ENCODE data around the gene MYB. TPM values are rescaled to one million over a fixed set of nuclear protein-coding genes. Genes with fewer than 3 reads are reported as not detected.

Gene MYB
- total RNA-seq, 1 experiment from 2014 or later, result 8.3 TPM

DNA sequence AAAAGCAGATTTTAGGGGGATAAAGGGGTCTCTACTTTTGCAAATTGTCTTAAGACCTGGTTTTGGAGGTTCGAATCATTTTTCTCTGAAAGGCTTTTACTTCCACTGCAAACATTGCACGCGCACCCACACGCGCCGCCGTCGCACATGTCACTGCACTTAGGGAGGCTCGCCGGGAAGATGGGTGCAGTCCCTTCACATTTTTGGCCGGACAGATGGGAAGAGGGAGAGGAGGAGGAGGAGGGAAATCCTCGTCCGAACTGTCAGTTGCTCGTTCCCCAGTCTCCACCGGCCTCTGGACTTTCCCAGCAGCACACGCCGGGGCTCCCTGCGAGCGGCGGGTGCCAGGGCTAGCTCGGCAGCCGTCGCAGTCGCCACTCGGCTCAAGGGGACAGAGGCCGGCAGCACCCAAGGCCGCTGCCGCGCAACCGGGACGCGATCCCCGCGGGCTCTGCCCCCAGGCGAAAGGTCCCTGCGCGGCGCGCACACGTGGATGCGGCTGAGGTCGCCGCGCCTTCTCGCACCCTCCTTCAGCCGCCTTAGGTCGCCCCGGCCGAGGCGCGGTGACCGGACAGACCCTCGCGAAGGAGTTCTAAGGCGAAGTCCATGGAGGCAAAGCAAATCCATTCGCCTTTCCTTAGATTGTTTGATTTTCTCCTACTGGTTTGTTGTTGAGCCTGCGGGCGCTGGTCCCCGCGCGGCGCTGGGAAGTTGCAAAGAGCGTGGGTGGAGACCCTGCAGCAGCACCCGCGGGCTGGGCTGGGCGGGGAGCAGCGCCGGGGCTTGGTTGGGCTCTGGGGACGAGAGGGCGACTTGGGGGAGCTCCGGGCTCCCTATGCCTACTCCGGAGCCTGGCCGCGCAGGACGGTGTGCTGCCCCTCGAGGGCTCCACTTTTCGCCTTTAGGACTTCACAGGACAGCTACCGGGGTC, 1.2 kb downstream of the MYB start:
- BruUV-seq (replicated peaks), result no TSS peak
- ChIA-PET POLR2A (ENCODE audit: low non-redundant PET) (interaction anchor here (0.6 kb wide), 1 partner anchor 531 kb away, joined by 3 read pairs; no protein-coding TSS in a partner anchor), CTCF (no interaction called here)
- Histone ChIP-seq H3K27me3 (replicated peaks; ENCODE audit: insufficient read depth, low read depth, low read length, poor library complexity) (no peaks in the 10 kb centered on the region), H3K4me1 (ENCODE audit: insufficient read depth, low read length, poor library complexity, severe bottlenecking) (no peaks in the 10 kb centered on the region), H3K27ac (ENCODE audit: low read depth, low read length, poor library complexity, severe bottlenecking) (no peak overlapping the region), H3K4me3 (ENCODE audit: low read depth, low read length, poor library complexity, severe bottlenecking) (peak overlapping the region; percentile 57), H3K36me3 (ENCODE audit: insufficient read depth, low read length, poor library complexity, severe bottlenecking) (peaks cover 3% of the 10 kb centered on the region), H3K9me3 (ENCODE audit: low read depth, low read length, poor library complexity, severe bottlenecking) (no peaks in the 10 kb centered on the region)
- peak; percentile 48 for DNase-seq (ENCODE audit: low spot score)
- no peak for TF ChIP-seq EZH2 (IDR thresholded peaks at IDR 0.05; ENCODE audit: borderline replicate concordance, low read depth, low read length, poor library complexity, severe bottlenecking)
- intact Hi-C loops (cut with micrococcal nuclease; ENCODE audit: unreplicated experiment), result no loop called here

GRCh38 chr6:135183002-135183531, 2.0 kb downstream of the MYB start:
- BruUV-seq (replicated peaks), result no TSS peak
- Histone ChIP-seq H3K36me3 (ENCODE audit: insufficient read depth, low read length, poor library complexity, severe bottlenecking) (peaks cover 3% of the 10 kb centered on the region), H3K27me3 (replicated peaks; ENCODE audit: insufficient read depth, low read depth, low read length, poor library complexity) (no peaks in the 10 kb centered on the region), H3K4me3 (ENCODE audit: low read depth, low read length, poor library complexity, severe bottlenecking) (peak overlapping the region; percentile 57), H3K27ac (ENCODE audit: low read depth, low read length, poor library complexity, severe bottlenecking) (no peak overlapping the region), H3K9me3 (ENCODE audit: low read depth, low read length, poor library complexity, severe bottlenecking) (no peaks in the 10 kb centered on the region), H3K4me1 (ENCODE audit: insufficient read depth, low read length, poor library complexity, severe bottlenecking) (no peaks in the 10 kb centered on the region)
- DNase-seq (ENCODE audit: low spot score), result no peak
- intact Hi-C loops (cut with micrococcal nuclease; ENCODE audit: unreplicated experiment), result no loop called here
- TF ChIP-seq CTCF (conservative IDR thresholded peaks at IDR 0.05; ENCODE audit: low read depth, low read length) (no peak), EZH2 (IDR thresholded peaks at IDR 0.05; ENCODE audit: borderline replicate concordance, low read depth, low read length, poor library complexity, severe bottlenecking) (no peak)
- ChIA-PET POLR2A (ENCODE audit: low non-redundant PET) (no interaction called here), CTCF (no interaction called here)

DNA sequence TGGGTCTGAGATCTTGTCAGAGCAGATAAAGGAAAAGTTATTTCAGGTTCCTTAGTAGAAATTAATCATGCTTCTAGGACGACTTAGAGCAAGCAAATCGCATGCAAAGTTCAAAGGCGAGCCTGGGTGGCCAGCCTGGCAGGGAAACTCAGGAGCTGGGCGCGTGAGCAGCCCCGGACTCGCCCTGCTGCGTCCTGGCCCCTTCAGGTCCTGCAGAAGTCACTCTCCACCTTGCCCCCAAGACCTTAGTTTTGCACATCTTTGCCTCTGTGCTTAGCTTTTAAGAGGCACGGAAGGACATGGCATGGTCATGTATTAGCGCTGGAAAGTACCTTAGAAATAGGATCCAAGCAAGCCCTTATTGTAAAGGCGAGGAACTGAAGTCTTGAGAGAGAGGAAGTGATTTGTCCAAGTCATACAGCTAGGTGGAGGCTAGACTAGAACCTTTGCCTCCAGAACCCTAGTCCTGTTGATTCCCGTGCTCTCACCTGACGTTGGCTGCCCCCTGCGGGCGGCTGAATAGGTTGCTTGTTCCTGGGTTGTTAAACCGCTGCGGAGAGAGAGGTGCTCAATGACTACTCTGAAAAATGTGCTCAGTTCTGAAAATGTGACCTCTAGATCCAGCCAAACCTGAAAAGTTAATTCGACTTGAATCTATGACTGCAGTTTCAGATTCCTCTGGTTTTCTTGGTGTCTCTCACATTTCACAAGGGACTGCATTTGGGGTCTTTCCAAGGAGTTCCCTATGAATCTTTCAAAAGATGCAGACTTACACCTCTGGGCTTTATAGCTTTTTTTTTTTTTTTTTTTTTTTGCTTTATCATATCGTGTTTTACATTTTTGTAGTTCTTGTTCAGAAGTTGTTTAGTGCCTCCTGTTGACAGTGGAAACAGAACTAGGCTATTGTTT, 2.7 kb downstream of the MYB start:
- Histone ChIP-seq H3K27me3 (replicated peaks; ENCODE audit: insufficient read depth, low read depth, low read length, poor library complexity) (no peaks in the 10 kb centered on the region), H3K27ac (ENCODE audit: low read depth, low read length, poor library complexity, severe bottlenecking) (no peak overlapping the region), H3K9me3 (ENCODE audit: low read depth, low read length, poor library complexity, severe bottlenecking) (no peaks in the 10 kb centered on the region), H3K36me3 (ENCODE audit: insufficient read depth, low read length, poor library complexity, severe bottlenecking) (peaks cover 3% of the 10 kb centered on the region), H3K4me1 (ENCODE audit: insufficient read depth, low read length, poor library complexity, severe bottlenecking) (no peaks in the 10 kb centered on the region), H3K4me3 (ENCODE audit: low read depth, low read length, poor library complexity, severe bottlenecking) (peak overlapping the region; percentile 57)
- no TSS peak for BruUV-seq (replicated peaks)
- DNase-seq (ENCODE audit: low spot score), result peak; percentile 46
- CTCF ChIA-PET, result interaction anchor here (0.6 to 0.8 kb wide), 3 partner anchors 45 to 943 kb away, joined by 4 to 8 read pairs (median 4); no protein-coding TSS in a partner anchor
- TF ChIP-seq EZH2 (IDR thresholded peaks at IDR 0.05; ENCODE audit: borderline replicate concordance, low read depth, low read length, poor library complexity, severe bottlenecking), result no peak
- peak; percentile 39; the same call in 1 of the 2 replicates for TF ChIP-seq CTCF (conservative IDR thresholded peaks at IDR 0.05; ENCODE audit: low read depth, low read length)
- intact Hi-C loops (cut with micrococcal nuclease; ENCODE audit: unreplicated experiment), result no loop called here
- POLR2A ChIA-PET (ENCODE audit: low non-redundant PET), result interaction anchor here (0.7 kb wide), 1 partner anchor 20 kb away, joined by 4 read pairs; no protein-coding TSS in a partner anchor
